ENCODE measurements around the gene ANKRD24.

DNA sequence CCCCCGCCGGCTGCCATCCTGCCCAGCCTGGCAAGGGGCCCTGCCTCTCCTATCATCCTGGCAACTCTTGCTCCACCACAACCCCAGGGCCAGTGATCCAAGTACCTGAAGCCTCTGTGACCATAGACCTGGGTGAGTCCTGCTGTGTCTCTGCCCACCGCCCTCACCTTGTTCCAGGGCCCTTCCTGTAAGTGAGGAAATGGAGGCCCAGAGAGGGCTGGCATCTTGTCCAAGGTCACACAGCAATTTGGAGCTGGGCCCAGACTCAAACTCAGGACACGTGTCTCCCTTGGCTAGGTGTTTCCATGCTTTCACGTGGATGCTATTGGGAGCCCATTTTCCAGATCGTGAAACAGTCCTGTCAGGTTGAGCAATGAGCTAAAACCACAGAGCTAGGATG is 25.3 kb upstream of the ANKRD24 start:
- TF ChIP-seq CTCF (IDR thresholded peaks at IDR 0.05), result no peak
- TF ChIP-seq POLR2A (IDR thresholded peaks at IDR 0.05), result no peak
